CD4-positive, alpha-beta T cell treated with Interleukin-10 for 1 hour (primary cell): ENCODE measurements around the gene DZANK1.
"Not testable (repeated sequence)": the region's sequence is repeated elsewhere in the genome, so short reads cannot be mapped to it uniquely, and the experiment has no call there.

Experiments used
- DNase-seq: peaks from one replicate; pipeline ENCODE4 v3.0.0-alpha.2; 2020

Gene DZANK1

DNA sequence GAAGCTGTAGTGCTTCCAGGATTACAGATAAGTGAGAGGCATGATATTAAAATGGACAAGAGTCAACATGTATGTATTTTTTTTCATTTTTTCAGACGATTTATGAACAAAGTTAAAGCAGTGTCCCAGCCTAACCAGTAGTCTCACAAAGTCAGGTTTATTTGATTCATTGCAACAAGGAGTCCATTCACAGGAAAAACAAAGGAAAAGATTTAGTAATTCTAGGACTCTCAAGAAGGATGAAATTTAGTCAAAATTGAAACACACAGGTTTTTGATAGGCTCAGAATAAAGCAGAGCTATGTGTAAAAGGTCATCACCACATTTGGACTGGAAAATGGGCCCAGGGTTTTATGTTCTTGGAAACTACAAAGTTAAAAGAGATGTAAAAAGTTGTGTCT is 94.5 kb downstream of the DZANK1 start:
- DNase-seq: no peak

DNA sequence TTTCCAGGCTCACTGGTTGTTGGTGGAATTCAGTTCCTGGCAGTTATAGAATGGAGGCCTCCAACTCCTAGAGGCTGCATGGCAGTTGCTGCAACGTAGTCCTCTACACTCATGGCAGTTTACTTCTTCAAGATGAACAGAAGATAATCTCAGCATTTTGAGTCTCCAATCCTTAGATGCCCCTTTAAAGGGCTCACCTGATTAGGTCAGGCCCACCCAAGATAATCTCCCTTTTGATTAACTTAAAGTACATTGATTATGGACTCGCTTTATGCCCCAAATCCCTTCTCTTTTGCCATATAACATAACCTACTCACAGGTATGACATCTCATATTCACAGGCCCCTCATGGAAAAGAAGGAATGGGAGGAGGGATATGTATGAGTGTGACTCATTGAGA is 102.1 kb downstream of the DZANK1 start:
- DNase-seq: no peak

- no peak for DNase-seq
Observed at GRCh38 chr20:18363708-18364107, 103.1 kb downstream of the DZANK1 start.

DNA sequence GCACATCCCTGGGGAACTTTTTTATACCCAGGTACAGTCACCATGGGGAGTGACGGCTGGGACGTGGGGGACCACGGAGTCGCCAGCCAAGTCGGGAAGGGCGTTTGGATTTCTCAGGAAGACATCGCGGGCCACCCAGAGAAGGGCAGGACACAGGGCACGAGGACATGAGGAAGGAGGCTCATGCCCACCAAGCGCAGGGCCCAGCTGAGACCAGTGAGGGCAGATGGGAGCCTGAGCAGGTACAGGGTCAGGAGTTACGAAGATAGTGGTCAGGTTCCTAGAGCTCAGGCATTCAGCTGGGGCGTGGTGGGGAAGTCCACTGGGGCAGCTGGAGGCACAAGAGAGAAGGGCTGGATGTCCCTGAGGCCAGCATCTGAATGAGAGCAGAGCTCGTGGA is 103.9 kb downstream of the DZANK1 start:
- no peak for DNase-seq

GRCh38 chr20:18361678-18362077 is 105.2 kb downstream of the DZANK1 start:
- no peak for DNase-seq

GRCh38 chr20:18360635-18361034 is 106.2 kb downstream of the DZANK1 start:
- DNase-seq: no peak

- no peak for DNase-seq
Observed at GRCh38 chr20:18359854-18360253, 107.0 kb downstream of the DZANK1 start.

GRCh38 chr20:18349749-18350148 is 117.1 kb downstream of the DZANK1 start:
- not testable (repeated sequence) for DNase-seq
